K562 (cell line): ENCODE measurements around the gene SMG7. TPM values are rescaled to one million over a fixed set of nuclear protein-coding genes. Genes with fewer than 3 reads are reported as not detected.

Experiments used
- CBFB ChIP-seq: sonication (generic); formaldehyde crosslinking; IDR thresholded peaks from 2 replicates; pipeline ENCODE4 v1.4.0; 2020; ENCODE audit warnings: mild to moderate bottlenecking, missing genetic modification reagents
- CCAR2 ChIP-seq: fragments of 200-400 bp; formaldehyde crosslinking; IDR thresholded peaks from 2 replicates; pipeline ENCODE4 v1.6.1; 2017; ENCODE audit warnings: mild to moderate bottlenecking, low read depth, low read length
- GABPA ChIP-seq: fragments of 200-800 bp; sonication (Bioruptor generic); conservative IDR thresholded peaks from 2 replicates; pipeline ENCODE4 v1.6.1; 2016; ENCODE audit warnings: low read depth, missing genetic modification characterization, missing compliant biosample characterization
- MYBL2 ChIP-seq, 2 experiments: fragments of 450-650 bp in 1 of 2; sonication (generic) in 1 of 2; formaldehyde crosslinking in 1 of 2; IDR thresholded peaks; 2 replicates each; pipeline versions ENCODE4 v1.6.1 to v1.8.1; 2017 to 2022; ENCODE audit warnings: borderline replicate concordance in 1 of 2, inconsistent platforms in 1 of 2, low read depth in 1 of 2, mild to moderate bottlenecking in 1 of 2, missing genetic modification reagents in 1 of 2, moderate library complexity in 1 of 2
- SMC3 ChIP-seq: conservative IDR thresholded peaks from 2 replicates; pipeline ENCODE4 v1.6.1; 2011; ENCODE audit warnings: low read depth, low read length, improper control_type of control experiment; ENCODE audit not compliant: insufficient read depth
- THRAP3 ChIP-seq: fragments of 450-650 bp; IDR thresholded peaks from 2 replicates; pipeline ENCODE4 v1.6.1; 2016; ENCODE audit warnings: mild to moderate bottlenecking, inconsistent platforms, borderline replicate concordance
- polyA plus RNA-seq, 8 experiments: library from polyadenylated mRNA; depleted of rRNA in 4 of 8; stranded (reverse) in 5 of 8; unstranded in 3 of 8; fragments of >200 nt; fragmentation: Nextera tagmentation in 2 of 8; fragmentation: Illumina TruSeq in 1 of 8; extraction: Ambion mirVana in 2 of 8; extraction: Trizol in 1 of 8; gene quantifications; 2 replicates each; pipeline versions ENCODE4 v1.2.1 to v1.2.3, GENCODE V29; 2011 to 2014; ENCODE audit warnings: inconsistent platforms in 1 of 8, missing spikeins in 1 of 8
- total RNA-seq, 7 experiments: library from RNA; depleted of rRNA in 6 of 7; stranded (reverse); fragments of >200 nt in 6 of 7; fragmentation: Illumina TruSeq in 2 of 7; extraction: Trizol in 2 of 7; gene quantifications; 2 replicates each; pipeline versions ENCODE4 v1.2.1 to v1.2.3, GENCODE V29; 2011 to 2021; ENCODE audit warnings: low replicate concordance in 1 of 7
- TF ChIP-seq, protein P1 (sequence below): fragments of 450-650 bp; conservative IDR thresholded peaks from 2 replicates; pipeline ENCODE4 v1.6.1; 2016; ENCODE audit warnings: missing genetic modification characterization, low read depth, mild to moderate bottlenecking, control low read depth, missing compliant biosample characterization
- TF ChIP-seq, protein P2 (sequence below), 3 experiments: IDR thresholded peaks in 2 of 3; conservative IDR thresholded peaks in 1 of 3; 2 replicates each; pipeline ENCODE4 v1.5.1; 2011 to 2012; ENCODE audit warnings: low read length in 3 of 3, mild to moderate bottlenecking in 3 of 3, control low read depth in 2 of 3, improper control_type of control experiment in 1 of 3, inconsistent platforms in 1 of 3, low read depth in 1 of 3, mixed read lengths in 1 of 3, moderate library complexity in 1 of 3; ENCODE audit not compliant: insufficient read depth in 2 of 3
- TF ChIP-seq, protein P3 (sequence below): sonication (generic); formaldehyde crosslinking; IDR thresholded peaks from 2 replicates; pipeline ENCODE4 v1.8.0; 2022; ENCODE audit warnings: mild to moderate bottlenecking, missing genetic modification reagents, borderline replicate concordance
- TF ChIP-seq, protein P4 (sequence below): sonication (generic); formaldehyde crosslinking; IDR thresholded peaks from 2 replicates; pipeline ENCODE4 v1.9.0; 2022; ENCODE audit warnings: mild to moderate bottlenecking, missing genetic modification reagents
- TF ChIP-seq, protein P5 (sequence below): fragments of 250-450 bp; sonication (Bioruptor Pico); IDR thresholded peaks from 2 replicates; pipeline ENCODE4 v1.8.0; 2022; ENCODE audit warnings: moderate library complexity, mild to moderate bottlenecking, inconsistent platforms
- TF ChIP-seq, protein P6 (sequence below): fragments of 450-650 bp; IDR thresholded peaks from one replicate; pipeline ENCODE4 v1.6.1; 2018; ENCODE audit warnings: mild to moderate bottlenecking, moderate library complexity; ENCODE audit not compliant: partially characterized antibody
- TF ChIP-seq, protein P7 (sequence below): IDR thresholded peaks from 2 replicates; pipeline ENCODE4 v1.6.1; 2012; ENCODE audit warnings: low read depth, low read length, improper control_type of control experiment, borderline replicate concordance

The SMG7 gene
- total and polyA plus RNA-seq, 9 of the 15 experiments (the other 6 are each of a cell fraction or from before 2014, with no cell fraction given), result 12.4 to 74.6 (median 29.0) TPM

DNA sequence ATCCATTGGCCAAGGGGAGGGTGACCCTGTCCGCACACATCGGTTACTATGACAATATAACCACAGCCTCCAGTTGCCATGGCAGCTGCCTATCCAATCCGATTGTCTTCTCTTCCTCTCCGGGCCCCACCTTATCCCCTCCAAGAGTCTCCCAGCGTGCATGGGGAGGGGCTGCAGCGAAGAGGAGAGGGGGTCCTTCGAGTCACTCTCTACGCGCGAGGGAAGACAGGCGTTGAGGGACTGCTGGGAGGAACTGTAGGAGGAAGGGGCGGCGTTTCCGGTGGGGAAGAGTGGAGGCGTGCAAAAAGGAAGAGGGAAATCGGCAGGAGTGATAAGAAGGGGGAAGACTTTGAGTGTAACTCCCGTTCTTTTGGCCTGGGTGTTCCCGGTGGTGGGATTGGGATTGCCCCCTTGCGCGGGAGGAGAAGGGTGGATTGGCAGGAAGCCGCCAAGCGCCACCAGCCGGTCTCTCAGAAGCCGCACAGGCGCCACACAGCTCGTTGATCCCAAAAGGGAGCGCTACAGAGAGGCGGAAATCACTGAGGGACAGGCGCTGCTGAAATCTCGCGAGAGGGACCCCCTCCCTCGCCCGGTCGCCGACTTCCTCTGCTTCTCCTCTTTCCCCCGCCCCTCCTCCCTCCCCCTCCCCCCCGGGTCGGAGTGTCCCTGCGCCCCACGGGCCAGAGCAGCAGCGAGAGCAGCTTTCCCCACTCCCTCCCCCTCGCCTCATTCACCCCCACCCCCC, 384 bp upstream of the SMG7 start (continued):
- TF ChIP-seq CBFB (CRISPR knock-in tag), result peak; percentile 95
- TF ChIP-seq, protein P1, sequence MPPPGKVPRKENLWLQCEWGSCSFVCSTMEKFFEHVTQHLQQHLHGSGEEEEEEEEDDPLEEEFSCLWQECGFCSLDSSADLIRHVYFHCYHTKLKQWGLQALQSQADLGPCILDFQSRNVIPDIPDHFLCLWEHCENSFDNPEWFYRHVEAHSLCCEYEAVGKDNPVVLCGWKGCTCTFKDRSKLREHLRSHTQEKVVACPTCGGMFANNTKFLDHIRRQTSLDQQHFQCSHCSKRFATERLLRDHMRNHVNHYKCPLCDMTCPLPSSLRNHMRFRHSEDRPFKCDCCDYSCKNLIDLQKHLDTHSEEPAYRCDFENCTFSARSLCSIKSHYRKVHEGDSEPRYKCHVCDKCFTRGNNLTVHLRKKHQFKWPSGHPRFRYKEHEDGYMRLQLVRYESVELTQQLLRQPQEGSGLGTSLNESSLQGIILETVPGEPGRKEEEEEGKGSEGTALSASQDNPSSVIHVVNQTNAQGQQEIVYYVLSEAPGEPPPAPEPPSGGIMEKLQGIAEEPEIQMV (tag), result no peak
- TF ChIP-seq, protein P2, sequence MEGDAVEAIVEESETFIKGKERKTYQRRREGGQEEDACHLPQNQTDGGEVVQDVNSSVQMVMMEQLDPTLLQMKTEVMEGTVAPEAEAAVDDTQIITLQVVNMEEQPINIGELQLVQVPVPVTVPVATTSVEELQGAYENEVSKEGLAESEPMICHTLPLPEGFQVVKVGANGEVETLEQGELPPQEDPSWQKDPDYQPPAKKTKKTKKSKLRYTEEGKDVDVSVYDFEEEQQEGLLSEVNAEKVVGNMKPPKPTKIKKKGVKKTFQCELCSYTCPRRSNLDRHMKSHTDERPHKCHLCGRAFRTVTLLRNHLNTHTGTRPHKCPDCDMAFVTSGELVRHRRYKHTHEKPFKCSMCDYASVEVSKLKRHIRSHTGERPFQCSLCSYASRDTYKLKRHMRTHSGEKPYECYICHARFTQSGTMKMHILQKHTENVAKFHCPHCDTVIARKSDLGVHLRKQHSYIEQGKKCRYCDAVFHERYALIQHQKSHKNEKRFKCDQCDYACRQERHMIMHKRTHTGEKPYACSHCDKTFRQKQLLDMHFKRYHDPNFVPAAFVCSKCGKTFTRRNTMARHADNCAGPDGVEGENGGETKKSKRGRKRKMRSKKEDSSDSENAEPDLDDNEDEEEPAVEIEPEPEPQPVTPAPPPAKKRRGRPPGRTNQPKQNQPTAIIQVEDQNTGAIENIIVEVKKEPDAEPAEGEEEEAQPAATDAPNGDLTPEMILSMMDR (IDR thresholded peaks at IDR 0.05 in 2 of 3, conservative IDR thresholded peaks at IDR 0.05 in 1 of 3; ENCODE audit: insufficient read depth in 2 of 3, low read depth in 1 of 3, low read length in 3 of 3), result peak in 2 of 3 experiments; percentile 15 to 39; a peak in 3 of 6 replicates
- TF ChIP-seq, protein P3, sequence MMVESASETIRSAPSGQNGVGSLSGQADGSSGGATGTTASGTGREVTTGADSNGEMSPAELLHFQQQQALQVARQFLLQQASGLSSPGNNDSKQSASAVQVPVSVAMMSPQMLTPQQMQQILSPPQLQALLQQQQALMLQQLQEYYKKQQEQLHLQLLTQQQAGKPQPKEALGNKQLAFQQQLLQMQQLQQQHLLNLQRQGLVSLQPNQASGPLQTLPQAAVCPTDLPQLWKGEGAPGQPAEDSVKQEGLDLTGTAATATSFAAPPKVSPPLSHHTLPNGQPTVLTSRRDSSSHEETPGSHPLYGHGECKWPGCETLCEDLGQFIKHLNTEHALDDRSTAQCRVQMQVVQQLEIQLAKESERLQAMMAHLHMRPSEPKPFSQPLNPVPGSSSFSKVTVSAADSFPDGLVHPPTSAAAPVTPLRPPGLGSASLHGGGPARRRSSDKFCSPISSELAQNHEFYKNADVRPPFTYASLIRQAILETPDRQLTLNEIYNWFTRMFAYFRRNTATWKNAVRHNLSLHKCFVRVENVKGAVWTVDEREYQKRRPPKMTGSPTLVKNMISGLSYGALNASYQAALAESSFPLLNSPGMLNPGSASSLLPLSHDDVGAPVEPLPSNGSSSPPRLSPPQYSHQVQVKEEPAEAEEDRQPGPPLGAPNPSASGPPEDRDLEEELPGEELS (CRISPR knock-in tag), result peak; percentile 91; the same call in 1 of the 2 replicates
- TF ChIP-seq, protein P4, sequence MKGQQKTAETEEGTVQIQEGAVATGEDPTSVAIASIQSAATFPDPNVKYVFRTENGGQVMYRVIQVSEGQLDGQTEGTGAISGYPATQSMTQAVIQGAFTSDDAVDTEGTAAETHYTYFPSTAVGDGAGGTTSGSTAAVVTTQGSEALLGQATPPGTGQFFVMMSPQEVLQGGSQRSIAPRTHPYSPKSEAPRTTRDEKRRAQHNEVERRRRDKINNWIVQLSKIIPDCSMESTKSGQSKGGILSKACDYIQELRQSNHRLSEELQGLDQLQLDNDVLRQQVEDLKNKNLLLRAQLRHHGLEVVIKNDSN (CRISPR knock-in tag), result no peak
- TF ChIP-seq, protein P5, sequence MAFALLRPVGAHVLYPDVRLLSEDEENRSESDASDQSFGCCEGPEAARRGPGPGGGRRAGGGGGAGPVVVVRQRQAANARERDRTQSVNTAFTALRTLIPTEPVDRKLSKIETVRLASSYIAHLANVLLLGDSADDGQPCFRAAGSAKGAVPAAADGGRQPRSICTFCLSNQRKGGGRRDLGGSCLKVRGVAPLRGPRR, result 0 out of 2 replicates have a peak, but pooled peaks have one; percentile 73
- TF ChIP-seq, protein P6, sequence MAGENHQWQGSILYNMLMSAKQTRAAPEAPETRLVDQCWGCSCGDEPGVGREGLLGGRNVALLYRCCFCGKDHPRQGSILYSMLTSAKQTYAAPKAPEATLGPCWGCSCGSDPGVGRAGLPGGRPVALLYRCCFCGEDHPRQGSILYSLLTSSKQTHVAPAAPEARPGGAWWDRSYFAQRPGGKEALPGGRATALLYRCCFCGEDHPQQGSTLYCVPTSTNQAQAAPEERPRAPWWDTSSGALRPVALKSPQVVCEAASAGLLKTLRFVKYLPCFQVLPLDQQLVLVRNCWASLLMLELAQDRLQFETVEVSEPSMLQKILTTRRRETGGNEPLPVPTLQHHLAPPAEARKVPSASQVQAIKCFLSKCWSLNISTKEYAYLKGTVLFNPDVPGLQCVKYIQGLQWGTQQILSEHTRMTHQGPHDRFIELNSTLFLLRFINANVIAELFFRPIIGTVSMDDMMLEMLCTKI, result no peak
- 0 out of 2 replicates have a peak, but pooled peaks have one; percentile 37 for TF ChIP-seq MYBL2 (IDR thresholded peaks at IDR 0.05; ENCODE audit: low read depth)
- no peak for TF ChIP-seq MYBL2 (CRISPR knock-in tag; IDR thresholded peaks at IDR 0.05; ENCODE audit: borderline replicate concordance)
- peak; percentile 100 for TF ChIP-seq GABPA
- TF ChIP-seq THRAP3, result peak; percentile 94
- no peak for TF ChIP-seq CCAR2
- TF ChIP-seq SMC3, result no peak
- TF ChIP-seq, protein P7, sequence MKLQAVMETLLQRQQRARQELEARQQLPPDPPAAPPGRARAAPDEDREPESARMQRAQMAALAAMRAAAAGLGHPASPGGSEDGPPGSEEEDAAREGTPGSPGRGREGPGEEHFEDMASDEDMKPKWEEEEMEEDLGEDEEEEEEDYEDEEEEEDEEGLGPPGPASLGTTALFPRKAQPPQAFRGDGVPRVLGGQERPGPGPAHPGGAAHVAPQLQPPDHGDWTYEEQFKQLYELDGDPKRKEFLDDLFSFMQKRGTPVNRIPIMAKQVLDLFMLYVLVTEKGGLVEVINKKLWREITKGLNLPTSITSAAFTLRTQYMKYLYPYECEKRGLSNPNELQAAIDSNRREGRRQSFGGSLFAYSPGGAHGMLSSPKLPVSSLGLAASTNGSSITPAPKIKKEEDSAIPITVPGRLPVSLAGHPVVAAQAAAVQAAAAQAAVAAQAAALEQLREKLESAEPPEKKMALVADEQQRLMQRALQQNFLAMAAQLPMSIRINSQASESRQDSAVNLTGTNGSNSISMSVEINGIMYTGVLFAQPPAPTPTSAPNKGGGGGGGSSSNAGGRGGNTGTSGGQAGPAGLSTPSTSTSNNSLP, result peak; percentile 34; the same call in 1 of the 2 replicates
